CD14-positive monocyte (primary cell): ENCODE data around the gene FBXL5. TPM values are rescaled to one million over a fixed set of nuclear protein-coding genes. Genes with fewer than 3 reads are reported as not detected.
A peak's percentile ranks its signal among the peaks of the same experiment; 100 is the strongest.

Experiments used
- DNase-seq, 3 donors: peaks; one replicate each; pipeline ENCODE4 v3.0.0-alpha.2; 2011 to 2022
- H2AFZ ChIP-seq: 2 replicates; pipeline ENCODE4 v1.6.0; 2012; ENCODE audit warnings: mild to moderate bottlenecking, low read depth, low read length, inconsistent platforms; ENCODE audit not compliant: insufficient read depth, poor library complexity, severe bottlenecking
- H3K27ac ChIP-seq, 2 donors: 1 replicate in 1 of 2; 2 replicates in 1 of 2; pipeline ENCODE4 v1.5.1; 2012 to 2013; ENCODE audit warnings: low read length in 2 of 2, control low read depth in 1 of 2, inconsistent platforms in 1 of 2, low read depth in 1 of 2, mild to moderate bottlenecking in 1 of 2
- H3K27me3 ChIP-seq, 2 donors: one replicate each; pipeline versions ENCODE4 v1.6.0 to v1.6.1; 2011 to 2013; ENCODE audit warnings: low read length in 2 of 2; ENCODE audit not compliant: control insufficient read depth in 2 of 2, insufficient read depth in 2 of 2
- H3K36me3 ChIP-seq, 2 donors: replicated peaks in 1 of 2; 1 replicate in 1 of 2; 2 replicates in 1 of 2; pipeline versions ENCODE4 v1.5.1 to v1.6.1; 2012 to 2013; ENCODE audit warnings: low read length in 2 of 2, control low read depth in 1 of 2, inconsistent platforms in 1 of 2, mild to moderate bottlenecking in 1 of 2; ENCODE audit not compliant: insufficient read depth in 2 of 2, control insufficient read depth in 1 of 2
- H3K4me1 ChIP-seq, 2 donors: 1 replicate in 1 of 2; 2 replicates in 1 of 2; pipeline versions ENCODE4 v1.5.1 to v1.6.1; 2012 to 2013; ENCODE audit warnings: low read length in 2 of 2, control low read depth in 1 of 2, inconsistent platforms in 1 of 2, mild to moderate bottlenecking in 1 of 2, moderate library complexity in 1 of 2; ENCODE audit not compliant: insufficient read depth in 2 of 2, control insufficient read depth in 1 of 2
- H3K4me2 ChIP-seq: replicated peaks from 2 replicates; pipeline ENCODE3; 2012; ENCODE audit warnings: low read length, moderate library complexity, mild to moderate bottlenecking; ENCODE audit not compliant: poor library complexity, severe bottlenecking; ENCODE audit errors: extremely low read depth
- H3K4me3 ChIP-seq, 3 experiments: fragments of 200-600 bp in 1 of 3; sonication (generic) in 1 of 3; replicated peaks in 1 of 3; 1 replicate in 2 of 3; 2 replicates in 1 of 3; pipeline ENCODE4 v1.5.1; 2011 to 2013; ENCODE audit warnings: low read length in 3 of 3, mild to moderate bottlenecking in 3 of 3, control low read depth in 2 of 3, low read depth in 2 of 3, inconsistent platforms in 1 of 3, moderate library complexity in 1 of 3
- H3K79me2 ChIP-seq: 2 replicates; pipeline ENCODE4 v1.6.0; 2012; ENCODE audit warnings: mild to moderate bottlenecking, control low read depth, inconsistent platforms, low read length, moderate library complexity; ENCODE audit not compliant: insufficient read depth
- H3K9ac ChIP-seq: 2 replicates; pipeline ENCODE4 v1.6.0; 2017; ENCODE audit warnings: low read length, mild to moderate bottlenecking; ENCODE audit not compliant: insufficient read depth, poor library complexity, severe bottlenecking
- H3K9me3 ChIP-seq, 2 donors: replicated peaks in 1 of 2; 1 replicate in 1 of 2; 2 replicates in 1 of 2; pipeline versions ENCODE4 v1.5.1 to v1.6.1; 2012 to 2013; ENCODE audit warnings: low read length in 2 of 2, control low read depth in 1 of 2; ENCODE audit not compliant: control insufficient read depth in 1 of 2, insufficient read depth in 1 of 2
- H4K20me1 ChIP-seq: 2 replicates; pipeline ENCODE4 v1.6.0; 2012; ENCODE audit warnings: mild to moderate bottlenecking, low read length, control low read depth, moderate library complexity; ENCODE audit not compliant: insufficient read depth
- H3K27ac Mint-ChIP-seq, 7 donors: one replicate each; pipeline ENCODE4 v1.8.0; 2020; ENCODE audit warnings: mild to moderate bottlenecking in 7 of 7, mixed read lengths in 7 of 7, moderate library complexity in 6 of 7, inconsistent platforms in 2 of 7
- H3K27me3 Mint-ChIP-seq, 3 donors: one replicate each; pipeline ENCODE4 v1.8.0; 2021 to 2022; ENCODE audit warnings: low read depth in 3 of 3, mild to moderate bottlenecking in 3 of 3, mixed read lengths in 3 of 3, moderate library complexity in 3 of 3, inconsistent platforms in 1 of 3
- H3K36me3 Mint-ChIP-seq, 2 donors: one replicate each; pipeline ENCODE4 v1.8.0; 2020; ENCODE audit warnings: mixed read lengths in 2 of 2, inconsistent platforms in 1 of 2, mild to moderate bottlenecking in 1 of 2
- H3K4me1 Mint-ChIP-seq: one replicate; pipeline ENCODE4 v1.8.0; 2020; ENCODE audit warnings: mild to moderate bottlenecking, mixed read lengths
- H3K4me3 Mint-ChIP-seq, 2 donors: one replicate each; pipeline ENCODE4 v1.8.0; 2020; ENCODE audit warnings: mild to moderate bottlenecking in 2 of 2, mixed read lengths in 2 of 2, moderate library complexity in 1 of 2
- H3K9me3 Mint-ChIP-seq, 7 donors: one replicate each; pipeline ENCODE4 v1.8.0; 2020 to 2022; ENCODE audit warnings: mixed read lengths in 7 of 7, mild to moderate bottlenecking in 6 of 7, moderate library complexity in 6 of 7, inconsistent platforms in 2 of 7
- CTCF ChIP-seq: fragments of 200-600 bp; IDR thresholded peaks from one replicate; pipeline ENCODE4 v1.8.0; 2022; ENCODE audit warnings: antibody characterized with exemption, mild to moderate bottlenecking
- WGBS: methylation state at CpG from one replicate; pipeline ENCODE4 v1.1.5; 2013; ENCODE audit warnings: missing lambda C conversion rate; ENCODE audit not compliant: insufficient coverage; 5-methylcytosine and 5-hydroxymethylcytosine counted together
- intact Hi-C, 2 donors: fragments of 100-400 bp; cut with micrococcal nuclease; formaldehyde crosslinking; loops; one replicate each; pipeline versions ENCODE4 v1.15.0 to v1.15.1; 2023
- polyA plus RNA-seq, 3 donors: library from polyadenylated mRNA; depleted of rRNA in 1 of 3; unstranded in 2 of 3; stranded (reverse) in 1 of 3; fragments of 300-500 nt in 2 of 3; fragments of >200 nt in 1 of 3; fragmentation: Illumina TruSeq in 2 of 3; gene quantifications; 1 replicate in 2 of 3; 2 replicates in 1 of 3; pipeline ENCODE4 v1.2.3, GENCODE V29; 2012 to 2021

FBXL5 gene
- polyA plus RNA-seq, 3 donors: 172 to 518 (median 484) TPM

DNA sequence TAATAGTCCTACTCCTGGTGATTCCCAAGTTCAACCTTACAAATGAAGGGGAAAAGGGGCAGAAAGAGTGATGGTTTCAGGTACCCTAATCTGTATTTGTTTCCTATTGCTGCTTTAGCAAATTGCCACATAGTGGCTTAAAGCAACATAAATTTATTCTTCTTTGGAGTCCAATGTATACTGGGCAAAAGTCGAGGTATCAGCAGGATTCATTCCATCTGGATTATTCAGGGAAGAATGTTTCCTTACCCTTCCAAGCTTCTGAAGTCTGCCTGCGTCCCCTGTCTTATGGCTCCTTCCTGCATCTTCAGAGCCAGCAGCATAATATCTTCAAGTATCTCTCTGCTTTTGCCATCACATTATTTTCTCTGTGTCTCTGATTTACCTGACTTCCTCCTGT is 37.4 kb upstream of the FBXL5 start:
- WGBS: 100% methylated on average over 1 of the region's 2 CpGs
- peaks cover 13 to 26% of the 10 kb centered on the region in 2 donors for H3K36me3 Mint-ChIP-seq
- TF ChIP-seq CTCF: no peak

DNA sequence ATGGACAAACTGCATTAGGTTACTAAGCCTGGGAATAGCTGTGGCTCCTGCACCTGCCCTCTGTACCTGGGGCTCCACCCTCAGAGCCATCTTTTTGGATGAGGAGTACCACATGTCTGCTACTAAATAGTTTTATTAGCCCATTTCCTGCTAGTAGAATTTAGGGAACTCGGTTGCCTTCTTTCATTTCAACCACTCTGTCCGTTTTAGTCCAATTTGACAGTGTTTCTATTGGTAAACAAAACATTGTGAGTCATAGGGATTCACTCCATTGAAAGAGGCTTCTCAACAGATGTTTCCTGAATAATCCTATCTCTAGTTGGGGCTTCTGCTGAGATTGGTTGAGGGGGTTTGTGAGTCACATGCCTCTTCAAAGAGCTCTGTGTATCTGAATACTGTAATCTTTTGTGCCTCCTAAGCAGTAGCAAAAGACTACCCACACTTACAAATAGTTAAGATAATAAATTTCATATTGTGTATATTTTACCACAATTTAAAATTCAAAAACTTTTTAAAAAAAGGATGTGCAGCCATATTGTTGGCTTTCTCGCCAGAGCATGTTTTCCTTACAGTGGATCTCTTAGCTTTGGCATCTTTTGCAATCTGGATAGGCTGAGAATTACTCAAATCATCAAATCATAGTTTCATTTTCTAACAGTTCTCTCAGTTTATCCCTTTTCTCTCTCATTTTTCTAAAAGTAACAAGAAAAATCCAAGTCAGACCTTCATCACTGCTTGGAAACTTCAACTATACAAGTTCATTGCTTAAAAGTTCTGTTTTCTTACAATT is 36.4 kb upstream of the FBXL5 start:
- intact Hi-C loops: loop anchor here in 1 of 2 donors (5.0 kb wide), 1 partner anchor 34 kb away; the partner anchor contains the start of gene FBXL5
- peak; percentile 44 to 89 (median 88) for DNase-seq
- no peak overlapping the region for H3K9ac ChIP-seq
- Mint-ChIP-seq H3K27me3 (peaks cover 0 to 2% (median 0%) of the 10 kb centered on the region in 3 donors), H3K36me3 (peaks cover 21 to 37% of the 10 kb centered on the region in 2 donors), H3K9me3 (peaks cover 0 to 6% (median 3%) of the 10 kb centered on the region in 7 donors), H3K4me3 (peak overlapping the region; percentile 16 to 35), H3K4me1 (peaks cover 72% of the 10 kb centered on the region), H3K27ac (peak overlapping the region; percentile 90 to 97 (median 93))
- no peak overlapping the region for H2AFZ ChIP-seq
- no peaks in the 10 kb centered on the region for H3K27me3 ChIP-seq
- peaks cover 59% of the 10 kb centered on the region for H3K79me2 ChIP-seq
- no peaks in the 10 kb centered on the region for H4K20me1 ChIP-seq
- WGBS: no CpG with 5 or more reads among the region's 3 CpGs
- peak overlapping the region in 2 of 3 experiments; percentile 16 to 65 for H3K4me3 ChIP-seq
- H3K4me1 ChIP-seq: peaks cover 74 to 88% of the 10 kb centered on the region in 2 donors
- no peak for TF ChIP-seq CTCF
- H3K27ac ChIP-seq: peak overlapping the region; percentile 76 to 85
- peaks cover 0 to 11% of the 10 kb centered on the region in 2 donors for H3K36me3 ChIP-seq
- H3K9me3 ChIP-seq: no peaks in the 10 kb centered on the region
- peak overlapping the region; percentile 83 for H3K4me2 ChIP-seq

More for the DNA sequence above, 37.4 kb upstream of the FBXL5 start:
- Histone ChIP-seq H3K4me1 (peaks cover 78 to 87% of the 10 kb centered on the region in 2 donors), H3K36me3 (peaks cover 0 to under 1% of the 10 kb centered on the region in 2 donors), H4K20me1 (no peaks in the 10 kb centered on the region), H2AFZ (no peak overlapping the region), H3K27me3 (no peaks in the 10 kb centered on the region), H3K4me2 (no peak overlapping the region), H3K9me3 (no peaks in the 10 kb centered on the region), H3K27ac (peak overlapping the region in 1 of 2 donors; percentile 85), H3K79me2 (peaks cover 53% of the 10 kb centered on the region), H3K9ac (no peak overlapping the region), H3K4me3 (no peak overlapping the region)
- peak overlapping the region in 5 of 7 donors; percentile 90 to 97 (median 93) for H3K27ac Mint-ChIP-seq
- H3K4me1 Mint-ChIP-seq: peaks cover 72% of the 10 kb centered on the region
- DNase-seq: no peak
- intact Hi-C loops: loop anchor here in 1 of 2 donors (5.0 kb wide), 1 partner anchor 35 kb away; the partner anchor contains the start of gene FBXL5
- no peak overlapping the region for H3K4me3 Mint-ChIP-seq
- peaks cover 0 to 6% (median 3%) of the 10 kb centered on the region in 7 donors for H3K9me3 Mint-ChIP-seq
- H3K27me3 Mint-ChIP-seq: peaks cover 0 to 2% (median 0%) of the 10 kb centered on the region in 3 donors
